Lower leg skin (tissue), 3 donors: ENCODE results near the gene ZNF43.

ENCODE experiments used
- CTCF ChIP-seq, 3 donors: fragments of 450-650 bp; IDR thresholded peaks; one replicate each; pipeline ENCODE4 v1.5.1; 2016; ENCODE audit warnings: antibody characterized with exemption in 3 of 3, mild to moderate bottlenecking in 3 of 3, moderate library complexity in 2 of 3
- POLR2A ChIP-seq, 2 donors: fragments of 450-650 bp; IDR thresholded peaks; one replicate each; pipeline ENCODE4 v1.6.1; 2016 to 2017; ENCODE audit warnings: antibody characterized with exemption in 2 of 2, mild to moderate bottlenecking in 1 of 2, moderate library complexity in 1 of 2

GRCh38 chr19:21789466-21790085, 46.4 kb downstream of the ZNF43 start:
- TF ChIP-seq CTCF (IDR thresholded peaks at IDR 0.05) = no peak
- TF ChIP-seq POLR2A (IDR thresholded peaks at IDR 0.05) = no peak
